ENCODE data around the gene TSPAN1.
"Not testable (repeated sequence)": the region's sequence is repeated elsewhere in the genome, so short reads cannot be mapped to it uniquely, and the experiment has no call there.

The TSPAN1 gene

GRCh38 chr1:46219551-46220520 lies 44.9 kb downstream of the TSPAN1 start:
- no peak for DNase-seq (ENCODE audit: low spot score)

GRCh38 chr1:46220808-46221207 lies 45.9 kb downstream of the TSPAN1 start:
- no peak for DNase-seq (ENCODE audit: low spot score)

GRCh38 chr1:46221749-46222148 lies 46.9 kb downstream of the TSPAN1 start:
- no peak for DNase-seq (ENCODE audit: low spot score)

GRCh38 chr1:46223055-46223454 lies 48.2 kb downstream of the TSPAN1 start:
- not testable (repeated sequence) for DNase-seq (ENCODE audit: low spot score)

- peak; percentile 65 for DNase-seq (ENCODE audit: low spot score)
Observed at GRCh38 chr1:46223472-46223943, 48.6 kb downstream of the TSPAN1 start.

- DNase-seq (ENCODE audit: low spot score), result no peak
Observed at GRCh38 chr1:46224966-46225365, 50.1 kb downstream of the TSPAN1 start.

- not testable (repeated sequence) for DNase-seq (ENCODE audit: low spot score)
Observed at GRCh38 chr1:46231231-46231630, 56.3 kb downstream of the TSPAN1 start.
